Psoas muscle (tissue), 8 donors: ENCODE results near the gene KRT39. TPM values are rescaled to one million over a fixed set of nuclear protein-coding genes. Genes with fewer than 3 reads are reported as not detected.
A peak's percentile ranks its signal among the peaks of the same experiment; 100 is the strongest.

Experiments used
- ATAC-seq, 4 donors: fragments of 200-7000 bp; cut with Tn5 transposase; one replicate each; pipeline ENCODE4 v1.9.1; 2020; ENCODE audit warnings: moderate library complexity in 3 of 4, mild to moderate bottlenecking in 2 of 4
- DNase-seq, 2 donors: peaks; one replicate each; pipeline ENCODE4 v3.0.0-alpha.2; 2020
- H3K27ac ChIP-seq: fragments of 200-600 bp; one replicate; pipeline ENCODE4 v1.8.0; 2022
- H3K27me3 ChIP-seq, 3 donors: fragments of 200-600 bp in 1 of 3; one replicate each; pipeline versions ENCODE4 v1.6.1 to v1.8.0; 2013 to 2022; ENCODE audit warnings: low read length in 2 of 3, mild to moderate bottlenecking in 2 of 3, moderate library complexity in 1 of 3; ENCODE audit not compliant: insufficient read depth in 3 of 3
- H3K36me3 ChIP-seq, 2 donors: fragments of 200-600 bp in 1 of 2; one replicate each; pipeline versions ENCODE4 v1.6.1 to v1.8.0; 2013 to 2022; ENCODE audit warnings: low read depth in 1 of 2, mild to moderate bottlenecking in 1 of 2, moderate library complexity in 1 of 2; ENCODE audit not compliant: insufficient read depth in 1 of 2
- H3K4me1 ChIP-seq: fragments of 200-600 bp; one replicate; pipeline ENCODE4 v1.8.0; 2022
- H3K4me3 ChIP-seq: fragments of 200-600 bp; one replicate; pipeline ENCODE4 v1.8.0; 2022; ENCODE audit warnings: mild to moderate bottlenecking
- H3K9me3 ChIP-seq: fragments of 200-600 bp; one replicate; pipeline ENCODE4 v1.8.0; 2022
- WGBS, 3 donors: extraction: QIAGEN DNeasy Blood & Tissue Kit; methylation state at CpG; one replicate each; pipeline versions ENCODE4 v1.1.6 to v1.1.7; 2013; 5-methylcytosine and 5-hydroxymethylcytosine counted together
- intact Hi-C, 2 donors: fragments of 100-400 bp; cut with DNase I; formaldehyde crosslinking; loops; one replicate each; pipeline versions ENCODE4 v1.11.0 to v1.14.2; 2022
- polyA plus RNA-seq, 3 donors: library from polyadenylated mRNA; stranded (reverse); fragments of 200-250 nt; gene quantifications; one replicate each; pipeline ENCODE4 v1.2.3, GENCODE V29; 2013
- total RNA-seq, 4 donors: library from RNA; stranded (reverse); fragmentation: NEBNext Ultra II Directional in 2 of 4; extraction: Animal tissue kit (Norgen Biotek cat#: 25700) in 2 of 4; gene quantifications; one replicate each; pipeline versions ENCODE4 v1.2.1 to v1.2.4, GENCODE V29; 2021 to 2023
- TF ChIP-seq, protein P1 (sequence below): fragments of 200-600 bp; IDR thresholded peaks from one replicate; pipeline ENCODE4 v1.8.0; 2022; ENCODE audit warnings: antibody characterized with exemption
- donor health status: healthy with polysubstance abuse.
- donor health status: DM: no; HTN: no; CAD: no; lungs with moderate emphysema.
- donor health status: Bipolar disorder and iron deficiency.
- donor health status: healthy.
- donor health status: DM: yes; HTN: yes; CAD: no.
- donor health status: DM: no; HTN: no; CAD: no.
- donor health status: DM: no; HTN: no; CAD: no.
- donor health status: DM: yes; HTN: yes; CAD: no.

KRT39 gene
- total and polyA plus RNA-seq, 7 donors, result not detected

DNA sequence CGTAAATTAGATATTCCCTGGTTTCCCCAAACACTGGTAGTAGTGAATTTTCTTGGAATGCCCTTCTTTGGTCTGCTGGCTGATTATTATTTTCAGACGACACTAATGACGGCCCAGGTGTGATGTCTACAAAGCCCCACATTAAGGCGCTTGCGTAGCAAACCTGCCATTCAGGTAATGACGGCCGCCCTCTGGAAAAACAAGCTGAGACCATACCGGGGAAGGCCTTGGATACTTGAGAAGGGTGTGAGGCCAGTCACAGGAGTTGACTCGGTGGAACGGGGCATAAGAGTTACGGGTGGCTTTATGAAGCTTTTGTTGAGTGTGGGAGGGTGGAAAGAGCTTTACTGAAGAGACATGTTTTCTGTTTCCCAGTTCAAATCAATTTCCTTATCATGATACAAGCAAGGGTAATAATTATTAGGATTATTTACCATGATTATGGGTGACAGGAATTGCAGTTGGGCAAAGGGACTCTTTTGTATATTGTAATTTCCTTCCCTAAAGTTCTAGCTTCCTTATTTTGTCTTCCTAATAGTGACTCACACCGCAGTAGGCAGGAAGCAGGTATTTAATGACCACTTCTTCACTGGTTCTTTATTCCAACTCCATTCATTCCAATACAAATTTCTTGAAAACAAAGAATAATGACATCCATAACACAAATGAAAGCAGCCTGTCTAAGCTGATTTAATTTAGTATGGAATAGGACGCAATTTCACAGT lies 54.1 kb downstream of the KRT39 start:
- 88 to 91% (median 90%) methylated on average over 13 of the region's 13 CpGs for WGBS, 3 donors
- intact Hi-C loops, result no loop called here

DNA sequence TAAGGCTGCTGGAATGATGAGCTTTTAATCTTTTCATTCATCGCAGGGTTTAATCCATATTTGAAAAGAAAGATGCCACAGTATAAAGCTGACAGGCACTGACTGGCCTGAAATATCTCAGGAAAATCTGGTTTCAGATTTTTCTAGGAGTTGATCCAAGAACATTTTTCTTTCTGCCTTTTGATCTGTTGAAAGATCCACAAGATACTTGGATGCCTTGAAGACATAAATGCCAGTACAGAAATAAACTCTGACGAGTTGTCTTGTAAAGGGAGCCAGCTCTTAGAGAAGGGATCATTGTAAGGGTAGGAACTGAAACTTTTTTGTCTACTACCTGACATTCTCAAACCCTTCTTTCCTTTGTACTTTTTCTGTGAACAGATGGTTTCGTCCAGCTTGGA lies 56.3 kb downstream of the KRT39 start:
- peak overlapping the region; percentile 49 for H3K27ac ChIP-seq
- 35 to 53% (median 40%) methylated on average over 3 of the region's 3 CpGs for WGBS, 3 donors
- H3K4me3 ChIP-seq, result no peak overlapping the region
- TF ChIP-seq, protein P1, sequence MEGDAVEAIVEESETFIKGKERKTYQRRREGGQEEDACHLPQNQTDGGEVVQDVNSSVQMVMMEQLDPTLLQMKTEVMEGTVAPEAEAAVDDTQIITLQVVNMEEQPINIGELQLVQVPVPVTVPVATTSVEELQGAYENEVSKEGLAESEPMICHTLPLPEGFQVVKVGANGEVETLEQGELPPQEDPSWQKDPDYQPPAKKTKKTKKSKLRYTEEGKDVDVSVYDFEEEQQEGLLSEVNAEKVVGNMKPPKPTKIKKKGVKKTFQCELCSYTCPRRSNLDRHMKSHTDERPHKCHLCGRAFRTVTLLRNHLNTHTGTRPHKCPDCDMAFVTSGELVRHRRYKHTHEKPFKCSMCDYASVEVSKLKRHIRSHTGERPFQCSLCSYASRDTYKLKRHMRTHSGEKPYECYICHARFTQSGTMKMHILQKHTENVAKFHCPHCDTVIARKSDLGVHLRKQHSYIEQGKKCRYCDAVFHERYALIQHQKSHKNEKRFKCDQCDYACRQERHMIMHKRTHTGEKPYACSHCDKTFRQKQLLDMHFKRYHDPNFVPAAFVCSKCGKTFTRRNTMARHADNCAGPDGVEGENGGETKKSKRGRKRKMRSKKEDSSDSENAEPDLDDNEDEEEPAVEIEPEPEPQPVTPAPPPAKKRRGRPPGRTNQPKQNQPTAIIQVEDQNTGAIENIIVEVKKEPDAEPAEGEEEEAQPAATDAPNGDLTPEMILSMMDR, result no peak
- DNase-seq (no peak), ATAC-seq (peak; percentile 64 to 90 (median 76))
- peaks cover 17% of the 10 kb centered on the region for H3K4me1 ChIP-seq
- H3K9me3 ChIP-seq, result no peaks in the 10 kb centered on the region
- intact Hi-C loops, result no loop called here
- peaks cover 0 to 13% (median 0%) of the 10 kb centered on the region in 3 donors for H3K27me3 ChIP-seq
- no peaks in the 10 kb centered on the region for H3K36me3 ChIP-seq

More for the DNA sequence above, 54.1 kb downstream of the KRT39 start:
- H3K4me1 ChIP-seq, result peaks cover 17% of the 10 kb centered on the region
- no peak overlapping the region for H3K4me3 ChIP-seq
- DNase-seq (no peak), ATAC-seq (no peak)
- no peak overlapping the region for H3K27ac ChIP-seq
- H3K36me3 ChIP-seq, result no peaks in the 10 kb centered on the region
- H3K27me3 ChIP-seq, result peaks cover 0 to 3% (median 0%) of the 10 kb centered on the region in 3 donors
- TF ChIP-seq, protein P1, result no peak
- no peaks in the 10 kb centered on the region for H3K9me3 ChIP-seq

DNA sequence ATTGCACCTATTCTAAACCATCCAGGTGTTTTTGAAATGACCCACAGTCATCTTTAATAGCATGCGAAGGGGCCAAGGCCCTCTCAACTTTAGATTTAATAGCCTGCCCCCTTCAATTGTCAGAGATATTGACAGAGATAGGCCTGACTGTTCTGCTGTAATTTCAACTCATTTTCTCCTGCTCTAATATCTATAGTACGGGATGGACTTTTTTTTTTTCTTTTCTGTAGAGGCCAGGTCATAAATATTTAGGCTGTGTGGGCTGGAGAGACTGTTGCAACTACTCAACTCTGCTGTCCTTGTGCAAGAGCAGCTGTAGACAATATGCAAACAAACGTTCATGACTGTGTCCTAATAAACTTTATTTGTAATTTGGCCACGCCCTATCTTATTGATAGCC lies 57.0 kb downstream of the KRT39 start:
- ATAC-seq, result peak in 3 of 4 donors; percentile 21 to 44 (median 42)
- Histone ChIP-seq H3K9me3 (no peaks in the 10 kb centered on the region), H3K4me1 (peaks cover 17% of the 10 kb centered on the region), H3K27me3 (peaks cover 0 to 18% (median 2%) of the 10 kb centered on the region in 3 donors), H3K4me3 (no peak overlapping the region), H3K36me3 (no peaks in the 10 kb centered on the region), H3K27ac (peak overlapping the region; percentile 49)
- no peak for DNase-seq
- TF ChIP-seq, protein P1, result no peak
- intact Hi-C loops, result loop anchor here (2.0 to 10.0 kb wide), 5 partner anchors 413 to 738 kb away; no protein-coding TSS in a partner anchor
- 55 to 62% (median 61%) methylated on average over 4 of the region's 4 CpGs for WGBS, 3 donors

DNA sequence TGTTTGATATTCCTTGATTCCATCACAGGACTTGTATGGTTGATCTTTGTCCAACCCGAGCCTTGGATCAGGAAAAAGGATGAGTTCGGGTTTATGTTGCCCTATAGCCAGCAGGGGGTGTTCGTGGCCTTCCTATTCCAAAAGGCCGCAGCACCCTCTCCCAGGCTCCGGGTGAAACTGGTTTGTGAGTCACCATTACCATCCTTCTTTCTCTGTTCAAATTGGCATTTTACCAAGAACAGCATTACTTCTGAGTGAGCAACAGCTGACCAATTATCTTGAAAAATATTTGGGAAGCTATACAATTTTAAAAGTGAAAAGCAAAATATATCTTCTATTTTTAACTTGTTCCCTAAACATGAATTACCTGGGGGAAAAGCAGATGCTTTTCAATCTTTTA lies 57.4 kb downstream of the KRT39 start:
- H3K4me3 ChIP-seq, result no peak overlapping the region
- peaks cover 17% of the 10 kb centered on the region for H3K4me1 ChIP-seq
- ATAC-seq (peak; percentile 96 to 98 (median 96)), DNase-seq (peak; percentile 56 to 85)
- no peaks in the 10 kb centered on the region for H3K36me3 ChIP-seq
- peaks cover 0 to 22% (median 2%) of the 10 kb centered on the region in 3 donors for H3K27me3 ChIP-seq
- WGBS, 3 donors, result 0 to 3% (median 1%) methylated on average over 5 of the region's 5 CpGs
- no peaks in the 10 kb centered on the region for H3K9me3 ChIP-seq
- no peak overlapping the region for H3K27ac ChIP-seq
- TF ChIP-seq, protein P1, result peak; percentile 80
- intact Hi-C loops, result loop anchor here (2.0 to 10.0 kb wide), 5 partner anchors 413 to 738 kb away; no protein-coding TSS in a partner anchor

Other genes starting within 250 kb of the KRT39 start
Only the 30 nearest of the 33 such genes appear.
- gene KRT26, start 194.7 kb downstream of the KRT39 start, total RNA-seq, result not detected
- gene KRT26, start 194.7 kb downstream of the KRT39 start, polyA plus RNA-seq, result not detected
- not detected for gene KRT27, start 184.4 kb downstream of the KRT39 start, total RNA-seq
- under 1 TPM in 1 of 3 donors, not detected in 2; 0.01 TPM for gene KRT27, start 184.4 kb downstream of the KRT39 start, polyA plus RNA-seq
- gene KRT28, start 167.0 kb downstream of the KRT39 start, total RNA-seq, result not detected
- gene KRT28, start 167.0 kb downstream of the KRT39 start, polyA plus RNA-seq, result not detected
- gene KRT10, start 144.3 kb downstream of the KRT39 start, total RNA-seq, result 10 to 100 TPM; 24.2 to 32.9 (median 30.5) TPM
- 10 to 100 TPM; 23.3 to 38.8 (median 35.3) TPM for gene KRT10, start 144.3 kb downstream of the KRT39 start, polyA plus RNA-seq
- not detected for gene KRT12, start 99.7 kb downstream of the KRT39 start, total RNA-seq
- not detected for gene KRT12, start 99.7 kb downstream of the KRT39 start, polyA plus RNA-seq
- under 1 TPM in 1 of 4 donors, not detected in 3; 0.21 TPM for gene KRT20, start 81.7 kb downstream of the KRT39 start, total RNA-seq
- under 1 TPM in 2 of 3 donors, not detected in 1; 0.08 to 0.35 TPM for gene KRT20, start 81.7 kb downstream of the KRT39 start, polyA plus RNA-seq
- 1 to 10 TPM in 1 of 4 donors, under 1 TPM in 1, not detected in 2; 0.25 to 1.5 TPM for gene KRT23, start 29.3 kb downstream of the KRT39 start, total RNA-seq
- under 1 TPM in 1 of 3 donors, not detected in 2; 0.03 TPM for gene KRT23, start 29.3 kb downstream of the KRT39 start, polyA plus RNA-seq
- gene KRT40, start 17.4 kb upstream of the KRT39 start, total RNA-seq, result not detected
- not detected for gene KRT40, start 17.4 kb upstream of the KRT39 start, polyA plus RNA-seq
- not detected for gene KRTAP3-3, start 27.2 kb upstream of the KRT39 start, total RNA-seq
- gene KRTAP3-3, start 27.2 kb upstream of the KRT39 start, polyA plus RNA-seq, result not detected
- not detected for gene KRTAP3-2, start 33.0 kb upstream of the KRT39 start, total RNA-seq
- not detected for gene KRTAP3-2, start 33.0 kb upstream of the KRT39 start, polyA plus RNA-seq
- gene KRTAP3-1, start 42.2 kb upstream of the KRT39 start, total RNA-seq, result not detected
- gene KRTAP3-1, start 42.2 kb upstream of the KRT39 start, polyA plus RNA-seq, result not detected
- gene KRTAP1-5, start 60.3 kb upstream of the KRT39 start, total RNA-seq, result not detected
- not detected for gene KRTAP1-5, start 60.3 kb upstream of the KRT39 start, polyA plus RNA-seq
- not detected for gene KRTAP1-4, start 63.2 kb upstream of the KRT39 start, total RNA-seq
- gene KRTAP1-4, start 63.2 kb upstream of the KRT39 start, polyA plus RNA-seq, result not detected
- not detected for gene KRTAP1-3, start 67.9 kb upstream of the KRT39 start, total RNA-seq
- not detected for gene KRTAP1-3, start 67.9 kb upstream of the KRT39 start, polyA plus RNA-seq
- not detected for gene KRTAP1-1, start 74.5 kb upstream of the KRT39 start, total RNA-seq
- gene KRTAP1-1, start 74.5 kb upstream of the KRT39 start, polyA plus RNA-seq, result not detected
- gene KRTAP2-1, start 80.4 kb upstream of the KRT39 start, total RNA-seq, result not detected
- gene KRTAP2-1, start 80.4 kb upstream of the KRT39 start, polyA plus RNA-seq, result not detected
- not detected for gene KRTAP2-2, start 88.3 kb upstream of the KRT39 start, total RNA-seq
- gene KRTAP2-2, start 88.3 kb upstream of the KRT39 start, polyA plus RNA-seq, result not detected
- gene KRTAP2-3, start 93.2 kb upstream of the KRT39 start, total RNA-seq, result not detected
- gene KRTAP2-3, start 93.2 kb upstream of the KRT39 start, polyA plus RNA-seq, result not detected
- not detected for gene KRTAP2-4, start 98.9 kb upstream of the KRT39 start, total RNA-seq
- gene KRTAP2-4, start 98.9 kb upstream of the KRT39 start, polyA plus RNA-seq, result not detected
- not detected for gene KRTAP4-7, start 117.2 kb upstream of the KRT39 start, total RNA-seq
- not detected for gene KRTAP4-7, start 117.2 kb upstream of the KRT39 start, polyA plus RNA-seq
- not detected for gene KRTAP4-8, start 131.2 kb upstream of the KRT39 start, total RNA-seq
- gene KRTAP4-8, start 131.2 kb upstream of the KRT39 start, polyA plus RNA-seq, result not detected
- gene KRTAP4-16, start 135.3 kb upstream of the KRT39 start, total RNA-seq, result not detected
- not detected for gene KRTAP4-16, start 135.3 kb upstream of the KRT39 start, polyA plus RNA-seq
- not detected for gene KRTAP4-9, start 138.4 kb upstream of the KRT39 start, total RNA-seq
- gene KRTAP4-9, start 138.4 kb upstream of the KRT39 start, polyA plus RNA-seq, result not detected
- not detected for gene KRTAP4-11, start 151.4 kb upstream of the KRT39 start, total RNA-seq
- gene KRTAP4-11, start 151.4 kb upstream of the KRT39 start, polyA plus RNA-seq, result not detected
- not detected for gene KRTAP4-12, start 157.2 kb upstream of the KRT39 start, total RNA-seq
- gene KRTAP4-12, start 157.2 kb upstream of the KRT39 start, polyA plus RNA-seq, result not detected
- not detected for gene KRTAP4-6, start 173.6 kb upstream of the KRT39 start, total RNA-seq
- not detected for gene KRTAP4-6, start 173.6 kb upstream of the KRT39 start, polyA plus RNA-seq
- not detected for gene KRTAP4-5, start 182.9 kb upstream of the KRT39 start, total RNA-seq
- not detected for gene KRTAP4-5, start 182.9 kb upstream of the KRT39 start, polyA plus RNA-seq
- not detected for gene KRTAP4-4, start 193.8 kb upstream of the KRT39 start, total RNA-seq
- not detected for gene KRTAP4-4, start 193.8 kb upstream of the KRT39 start, polyA plus RNA-seq
- not detected for gene KRTAP4-3, start 201.3 kb upstream of the KRT39 start, total RNA-seq
- not detected for gene KRTAP4-3, start 201.3 kb upstream of the KRT39 start, polyA plus RNA-seq
- gene KRTAP4-2, start 211.3 kb upstream of the KRT39 start, total RNA-seq, result not detected
- not detected for gene KRTAP4-2, start 211.3 kb upstream of the KRT39 start, polyA plus RNA-seq